Measurements from ENCODE around the gene CDH6.

The CDH6 gene

DNA sequence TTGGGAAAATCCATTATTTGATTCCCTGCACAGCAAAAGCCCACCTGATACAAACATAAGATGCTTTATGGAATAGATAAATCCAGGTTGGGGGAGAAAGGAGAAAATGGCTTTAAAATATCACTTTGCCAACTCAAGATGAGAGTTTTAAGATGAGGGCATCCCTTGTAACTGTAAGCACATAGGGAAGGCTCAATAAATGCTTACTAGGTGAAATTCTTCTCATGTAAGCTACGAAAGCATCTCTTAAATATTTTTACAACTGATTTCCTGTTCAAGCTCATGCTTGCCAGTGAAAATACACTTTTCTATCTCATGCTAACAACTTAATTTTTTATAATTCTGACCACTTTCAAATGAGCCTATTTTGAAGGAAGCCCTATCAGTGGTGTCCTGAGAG, 11.5 kb downstream of the CDH6 start:
- no peak for DNase-seq

DNA sequence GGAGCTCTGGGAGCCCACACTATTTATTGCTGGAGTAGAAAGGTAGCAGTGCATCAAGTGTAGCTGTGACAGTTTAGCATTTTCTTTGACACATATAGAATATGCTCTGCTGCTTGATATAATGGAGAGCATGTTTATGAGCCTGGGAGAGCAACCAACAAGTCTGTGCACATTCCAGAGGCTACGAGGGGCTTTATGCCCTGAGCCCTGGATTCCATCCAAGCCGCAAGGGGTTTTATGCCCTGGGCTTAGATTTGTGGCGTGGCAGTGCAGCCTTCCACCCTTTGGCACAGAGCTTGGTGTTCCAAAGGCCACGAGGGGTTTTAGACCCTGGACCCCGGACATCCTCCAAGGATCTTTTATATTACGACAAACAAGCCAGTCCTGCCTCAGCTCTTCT, 14.6 kb downstream of the CDH6 start:
- DNase-seq = no peak

DNA sequence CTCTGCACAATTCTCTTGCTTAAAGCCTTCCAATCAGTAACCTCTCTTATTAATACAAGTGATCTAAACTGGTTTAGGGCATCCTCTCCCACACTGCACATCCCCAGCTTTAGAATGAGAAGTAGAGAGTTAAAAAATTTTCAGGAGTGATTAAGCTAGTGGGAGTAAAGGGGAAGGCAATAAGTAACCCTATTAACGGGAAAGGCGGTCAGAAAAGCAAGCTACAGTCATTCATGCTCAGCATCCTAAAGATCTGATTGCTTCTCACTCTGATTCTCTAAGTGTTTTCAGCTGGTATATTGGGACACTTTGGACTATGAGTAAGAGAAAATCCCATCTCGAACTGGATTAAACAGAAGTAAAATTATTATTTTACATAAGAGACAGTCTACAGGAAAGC, 15.8 kb downstream of the CDH6 start:
- DNase-seq = no peak

DNA sequence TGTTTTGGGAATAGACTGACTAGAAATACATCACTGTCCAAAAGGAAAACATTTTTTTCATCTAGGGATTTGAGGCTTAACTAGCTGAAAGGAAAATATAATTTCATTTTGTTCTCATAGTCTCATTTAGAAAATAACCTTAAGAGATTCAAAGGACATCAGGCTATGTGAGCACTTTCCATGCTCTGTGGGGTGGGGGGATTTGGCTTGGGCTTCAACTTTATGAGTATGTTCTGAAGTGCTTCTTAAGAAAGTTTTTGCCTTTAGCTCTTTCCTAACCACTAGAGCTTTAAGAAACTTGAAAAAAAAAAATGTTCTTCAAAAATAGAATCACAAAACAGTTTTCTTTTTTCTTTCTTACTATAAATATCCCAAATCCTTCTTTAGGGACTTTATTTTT, 17.6 kb downstream of the CDH6 start:
- no peak for DNase-seq

DNA sequence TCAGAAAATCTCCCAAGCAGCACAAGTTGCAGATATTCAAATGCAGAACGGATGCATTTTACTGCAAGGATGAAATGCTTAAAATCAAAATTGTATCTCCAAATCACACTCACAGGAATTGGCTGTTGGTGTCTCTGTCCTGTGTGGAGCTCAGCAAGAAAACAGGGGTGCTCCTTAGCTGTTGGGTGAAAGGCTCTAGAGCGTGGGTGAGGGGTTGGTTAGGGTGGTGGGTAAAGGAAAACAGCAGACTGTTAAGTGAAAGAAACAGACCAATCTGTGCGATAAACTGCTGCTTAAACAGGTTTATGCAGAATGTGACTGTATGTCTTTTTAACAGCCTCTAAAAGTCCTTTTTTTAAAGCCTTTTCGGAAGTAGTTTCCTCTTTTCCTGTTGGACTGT, 19.8 kb downstream of the CDH6 start:
- no peak for DNase-seq

DNA sequence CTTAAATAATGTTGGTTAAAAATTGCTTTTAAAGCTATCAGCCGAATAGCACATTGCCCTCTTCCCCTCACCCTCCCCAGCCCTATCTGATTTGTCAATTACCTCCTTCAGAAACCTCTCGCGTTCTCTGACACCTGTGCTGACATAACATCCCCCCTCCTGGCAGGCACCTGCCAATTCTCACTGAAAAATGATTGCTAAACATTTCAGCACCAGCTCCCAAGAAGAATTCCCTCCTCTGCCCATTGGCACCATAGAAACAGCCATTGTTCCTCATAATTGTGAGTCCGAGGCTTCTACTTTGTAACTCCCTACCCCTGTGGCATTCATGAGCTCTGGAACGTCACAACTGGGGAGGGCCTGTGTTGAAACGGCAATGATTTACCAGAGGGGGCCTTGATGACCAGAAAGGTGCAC, 20.2 kb downstream of the CDH6 start:
- DNase-seq = no peak

DNA sequence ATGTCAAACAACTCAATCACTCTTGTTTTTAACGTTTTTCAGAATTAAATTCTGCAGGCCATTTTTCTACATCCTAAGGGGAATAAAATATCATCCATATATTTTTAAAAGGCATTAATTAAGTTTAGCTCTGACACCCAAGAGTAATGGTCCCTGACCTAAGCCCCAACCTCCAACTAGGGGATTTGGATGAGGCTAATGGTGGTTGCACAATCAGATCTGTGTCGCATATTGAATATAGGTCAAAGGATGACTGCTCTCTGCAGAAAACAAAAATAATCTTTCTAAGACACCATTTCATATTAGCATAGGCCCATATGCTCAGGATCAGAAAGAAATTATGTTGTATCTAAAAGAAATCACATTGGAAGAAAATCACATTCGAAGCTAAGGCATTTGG, 20.7 kb downstream of the CDH6 start:
- no peak for DNase-seq

DNA sequence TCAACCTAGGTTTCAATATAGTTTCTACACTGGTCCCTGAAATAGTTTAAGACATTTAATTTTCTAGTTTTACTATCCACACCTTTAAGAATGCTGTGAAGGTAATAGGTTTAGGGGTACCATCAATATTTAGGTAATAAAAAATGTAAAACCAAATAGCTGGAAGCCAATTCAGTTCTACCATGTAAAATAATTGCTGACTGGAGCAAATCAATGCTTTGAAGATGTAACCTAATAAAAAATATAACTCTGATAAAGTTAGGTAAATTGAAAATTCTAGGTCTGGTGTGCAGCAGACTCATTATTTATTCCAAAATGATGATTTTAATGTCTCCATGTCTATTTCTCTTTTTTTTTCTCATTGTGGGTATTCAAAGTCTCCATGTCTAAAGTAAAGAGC, 21.8 kb downstream of the CDH6 start:
- DNase-seq = no peak

DNA sequence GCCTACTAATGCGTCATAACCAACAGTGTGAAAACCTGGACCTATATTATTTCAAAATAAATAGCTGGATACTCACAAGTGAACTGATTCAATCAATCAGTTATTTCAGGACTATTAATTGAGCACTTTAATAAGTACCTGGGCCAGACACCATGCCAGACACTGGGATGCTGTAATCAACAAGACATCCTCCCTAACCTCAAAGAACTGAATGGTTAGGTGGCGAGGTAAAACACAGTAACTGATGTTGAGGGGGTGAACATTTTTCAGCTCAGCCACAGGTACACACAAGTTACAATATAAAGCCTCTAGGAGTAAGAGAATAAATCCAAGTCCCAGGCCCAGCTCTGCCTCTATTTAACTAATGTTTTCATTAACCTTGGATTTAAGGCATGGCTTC, 24.0 kb downstream of the CDH6 start:
- DNase-seq = no peak

DNA sequence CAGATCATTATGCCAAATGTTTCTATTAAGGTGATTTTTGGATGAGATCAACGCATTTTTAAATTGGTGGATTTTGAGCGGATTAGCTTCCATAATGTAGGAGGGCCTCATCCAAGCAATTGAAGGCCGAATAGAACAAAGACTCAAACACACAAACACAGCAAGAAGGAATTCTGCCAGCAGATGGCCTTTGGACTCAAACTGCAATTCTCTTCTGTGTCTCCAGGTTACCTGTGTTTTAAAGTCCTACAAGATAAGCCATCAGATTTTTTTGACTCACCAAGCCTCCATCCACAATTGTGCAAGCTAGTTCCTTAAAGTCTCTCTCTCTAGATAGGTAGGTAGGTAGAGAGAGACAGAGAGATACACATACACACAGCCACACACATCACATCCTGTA, 25.5 kb downstream of the CDH6 start:
- DNase-seq = no peak

DNA sequence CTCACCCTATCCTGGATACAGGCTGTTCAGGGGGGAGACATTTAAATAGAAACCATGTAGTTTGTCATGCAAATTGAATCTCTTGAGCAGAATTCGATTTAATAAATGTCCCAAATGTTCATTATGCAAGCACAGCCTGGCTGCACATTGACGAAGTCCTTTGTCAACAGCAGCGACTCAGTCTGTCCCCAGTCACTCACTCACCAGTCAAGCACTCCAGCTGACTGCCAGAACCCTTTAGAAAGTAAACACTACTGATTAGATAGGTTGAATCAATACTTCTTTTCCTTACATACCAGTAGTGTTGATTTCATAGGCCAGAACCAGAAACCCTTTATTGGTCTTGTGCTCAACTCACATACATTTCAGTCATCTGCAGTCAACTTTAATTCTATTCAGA, 27.5 kb downstream of the CDH6 start:
- DNase-seq = no peak

DNA sequence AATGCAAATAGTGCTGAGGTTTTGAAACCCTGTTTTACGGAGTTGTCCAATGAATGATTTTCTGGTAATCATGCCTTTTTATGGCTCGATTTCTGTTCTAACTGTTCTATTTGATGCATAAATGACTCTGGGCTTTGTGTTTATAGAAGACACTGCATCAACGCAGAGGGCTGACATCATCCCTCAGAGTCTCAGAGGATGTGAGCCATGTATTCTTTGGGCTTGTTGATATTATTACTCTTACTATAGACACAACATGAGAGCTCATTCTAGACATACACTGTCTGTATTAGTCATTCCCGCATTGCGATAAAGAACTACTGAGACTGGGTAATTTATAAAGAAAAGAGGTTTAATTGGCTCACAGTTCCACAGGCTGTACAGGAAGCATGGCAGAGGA, 31.6 kb downstream of the CDH6 start:
- no peak for DNase-seq

DNA sequence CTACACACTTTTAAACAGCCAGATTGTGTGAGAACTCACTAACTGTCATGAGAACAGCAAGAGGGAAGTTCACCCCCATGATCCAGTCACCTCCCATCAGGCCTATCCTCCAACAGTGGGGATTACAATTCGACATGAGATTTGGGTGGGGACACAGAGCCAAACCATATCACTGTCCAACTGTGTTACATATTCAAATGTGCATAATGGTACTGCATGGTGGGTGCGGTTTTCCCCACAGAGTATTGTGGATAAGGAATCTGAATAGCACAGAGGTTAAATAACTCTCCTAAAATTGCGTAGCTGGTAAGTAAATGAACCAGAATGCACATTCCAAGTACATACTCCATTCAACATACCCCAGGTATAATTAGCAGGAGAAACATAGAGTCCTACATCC, 32.1 kb downstream of the CDH6 start:
- DNase-seq = no peak

DNA sequence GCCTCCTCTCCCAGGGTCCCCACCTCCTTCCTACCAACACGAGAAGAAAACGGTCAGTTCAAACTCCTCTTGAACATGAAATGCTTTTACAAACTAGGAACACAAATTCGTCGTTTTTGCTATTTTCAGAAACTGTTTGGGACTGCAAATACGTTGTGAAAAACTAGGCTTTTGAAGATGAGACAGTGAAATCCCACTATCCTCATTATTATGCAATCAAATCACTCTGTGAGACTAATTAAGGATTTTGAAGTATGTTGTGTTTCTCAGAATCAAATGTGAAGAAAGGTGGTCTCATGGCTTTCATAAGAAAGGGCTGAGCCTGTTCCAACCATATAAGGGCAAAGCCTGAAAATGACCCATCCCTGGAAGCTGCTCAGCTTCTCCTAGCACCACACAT, 33.2 kb downstream of the CDH6 start:
- no peak for DNase-seq

DNA sequence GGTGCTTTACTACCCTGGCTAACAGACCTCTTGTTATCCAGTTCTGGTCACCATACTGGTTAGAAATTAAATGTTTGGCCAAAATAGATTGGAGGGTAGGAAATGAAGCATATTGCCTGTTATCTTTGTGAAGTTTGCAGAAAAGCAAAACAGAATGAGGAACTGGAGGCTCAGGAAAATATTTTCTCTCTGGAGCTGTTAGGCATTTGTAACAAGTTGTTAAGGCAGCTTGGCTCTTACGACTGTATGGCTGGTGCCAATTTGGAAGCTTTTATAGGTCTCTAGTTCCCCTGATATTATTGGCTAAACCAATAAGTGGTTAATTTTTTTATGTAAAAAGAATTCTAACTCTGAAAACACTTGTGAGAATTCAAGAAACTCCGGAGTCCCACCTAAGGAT, 35.8 kb downstream of the CDH6 start:
- DNase-seq = no peak

DNA sequence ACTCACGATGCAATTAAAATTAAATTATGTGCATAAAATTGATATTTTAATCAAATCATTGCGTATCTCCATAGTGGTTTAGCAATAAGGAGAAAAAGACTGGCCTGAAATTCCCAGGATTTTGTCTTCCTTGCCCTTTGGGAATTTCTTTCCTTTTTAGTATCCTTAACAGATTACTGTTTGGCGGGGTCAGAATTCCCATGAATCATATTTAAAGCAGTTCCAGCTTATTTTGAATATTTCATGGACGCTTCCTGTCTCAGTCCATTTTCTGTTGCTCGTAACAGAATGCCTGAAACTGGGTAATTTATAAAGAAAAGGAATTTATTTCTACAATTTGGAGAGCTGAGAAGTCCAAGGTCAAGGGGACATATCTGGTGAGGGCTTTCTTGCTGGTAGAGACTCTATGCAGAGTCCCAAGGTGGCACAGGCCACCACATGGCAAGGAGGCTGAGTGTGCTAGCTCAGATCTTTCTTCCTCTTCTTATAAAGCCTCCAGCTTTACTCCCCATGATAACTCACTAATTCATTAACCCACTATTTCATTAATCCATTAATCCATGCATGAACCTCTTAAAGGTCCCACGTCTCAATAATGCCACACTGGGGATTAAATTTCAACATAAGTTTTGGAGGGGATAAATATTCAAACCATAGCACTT, 37.8 kb downstream of the CDH6 start:
- no peak for DNase-seq

DNA sequence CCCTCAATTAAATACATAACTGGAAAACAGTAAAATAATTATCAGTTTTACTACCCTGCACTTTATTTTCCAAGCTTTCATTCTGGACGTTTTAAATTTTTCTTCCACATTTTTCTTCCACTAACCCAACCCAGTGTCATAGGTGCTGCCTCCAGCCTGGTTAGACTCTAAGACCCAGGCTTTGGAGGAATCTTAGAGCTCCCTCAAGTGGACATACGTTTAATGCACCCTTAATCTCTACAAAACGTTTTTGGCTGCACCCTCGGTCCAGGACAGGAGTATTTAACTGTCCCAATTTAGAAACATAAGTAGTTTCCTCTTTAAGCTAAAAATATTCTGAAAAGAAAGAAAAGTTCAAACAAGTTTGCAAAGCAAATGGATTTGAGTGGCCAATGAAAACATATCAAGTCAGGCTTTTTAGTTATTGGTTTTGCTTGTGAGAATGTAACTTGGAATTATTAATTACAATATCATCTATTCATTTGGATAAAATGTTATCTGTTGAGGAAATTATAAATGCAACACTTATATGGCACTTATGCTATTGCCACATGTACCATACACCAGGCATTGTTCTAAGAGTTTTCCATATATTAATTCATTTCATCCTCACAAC, 38.9 kb downstream of the CDH6 start:
- DNase-seq = peak; percentile 54

DNA sequence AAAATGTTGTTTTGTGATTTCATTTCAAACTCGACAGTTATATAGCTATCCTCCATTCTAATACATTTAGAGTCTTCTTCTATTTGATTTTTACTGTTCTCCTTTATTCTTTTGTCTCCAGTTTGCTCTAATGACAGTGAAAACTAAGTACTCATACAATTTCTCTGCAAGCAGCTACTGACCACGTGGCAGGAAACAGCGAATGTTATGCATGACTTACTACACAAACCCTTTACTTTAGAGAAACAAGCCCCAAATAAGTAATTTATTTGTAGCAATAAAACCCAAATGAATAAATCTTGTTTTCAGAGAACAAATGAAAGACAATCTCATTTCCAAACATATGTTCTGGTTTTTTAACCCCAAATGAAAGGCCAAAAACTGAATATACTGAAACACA, 41.9 kb downstream of the CDH6 start:
- peak; percentile 21 for DNase-seq

DNA sequence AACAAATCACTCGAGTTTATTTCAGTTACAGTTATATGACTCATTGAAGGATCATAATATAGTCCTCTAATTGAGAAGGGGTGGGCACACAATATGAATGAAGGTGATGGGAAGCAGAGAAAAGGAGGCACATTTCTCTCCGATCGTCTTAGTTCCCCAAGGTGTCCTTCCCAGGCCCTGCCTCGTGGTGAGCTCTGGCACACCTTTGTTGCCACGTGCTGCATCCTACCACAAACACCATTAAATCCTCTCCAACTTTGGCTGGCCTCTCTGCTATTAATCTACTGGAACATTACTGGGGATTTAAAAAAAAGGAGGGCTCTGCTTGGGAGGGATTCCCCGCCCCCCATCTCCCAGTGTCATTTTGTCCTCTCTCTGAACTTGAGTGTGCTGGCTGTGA, 42.9 kb downstream of the CDH6 start:
- DNase-seq = no peak

DNA sequence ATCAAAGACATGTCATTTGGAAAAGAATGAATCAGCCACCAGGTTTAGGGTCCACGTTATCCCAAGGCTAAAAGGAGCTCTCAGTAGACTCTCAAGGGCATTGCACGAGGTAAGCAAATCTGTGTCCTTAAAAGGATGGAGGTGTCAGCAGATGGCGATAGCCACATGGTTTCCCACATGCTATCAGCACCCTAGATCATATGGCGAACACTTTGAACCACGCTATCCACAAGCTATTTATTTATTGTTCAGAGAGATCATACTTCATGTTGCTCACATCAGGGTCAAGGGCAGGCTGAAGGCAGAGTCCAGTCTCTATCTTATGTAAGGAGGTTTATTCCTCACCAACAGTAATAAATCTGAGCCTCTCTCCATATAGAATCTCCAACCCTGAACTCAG, 43.7 kb downstream of the CDH6 start:
- peak; percentile 63 for DNase-seq

DNA sequence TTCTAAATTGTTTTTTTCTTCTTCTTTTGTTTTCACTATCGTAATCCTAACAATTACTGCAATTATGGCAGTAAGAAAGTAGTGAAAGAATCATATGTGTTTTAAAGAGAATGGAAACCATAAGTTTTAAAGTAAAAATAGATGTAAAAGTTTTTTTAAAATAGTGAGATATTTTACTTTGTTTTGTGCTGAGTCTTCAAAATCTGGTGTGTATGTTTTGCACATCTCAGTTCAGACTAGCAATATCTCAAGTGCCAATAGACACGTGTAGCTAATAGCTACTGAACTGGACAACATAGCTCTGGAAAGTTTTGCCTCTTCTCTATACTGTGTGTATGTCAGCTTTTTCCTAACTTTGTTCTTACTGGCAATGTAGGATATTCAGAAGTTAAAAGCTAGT, 45.0 kb downstream of the CDH6 start:
- no peak for DNase-seq

DNA sequence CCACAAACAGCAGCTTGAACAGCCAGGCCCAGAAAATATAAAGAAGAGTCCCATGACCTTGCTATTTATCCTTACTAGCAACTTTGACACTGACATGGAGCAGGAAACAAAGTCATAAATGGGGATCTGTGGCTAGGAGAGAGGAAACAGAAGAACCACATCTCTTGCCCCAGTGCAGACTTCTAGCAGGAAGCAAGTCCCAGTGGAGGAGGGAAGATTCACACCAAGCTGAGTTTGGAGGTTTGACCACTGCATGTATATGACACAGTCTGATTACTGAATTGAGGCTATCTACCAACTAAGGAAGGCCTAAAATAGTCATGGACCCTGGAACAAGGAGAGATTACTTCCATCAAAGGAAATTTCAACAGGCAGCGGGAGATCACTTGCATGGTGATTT, 51.4 kb downstream of the CDH6 start:
- no peak for DNase-seq

DNA sequence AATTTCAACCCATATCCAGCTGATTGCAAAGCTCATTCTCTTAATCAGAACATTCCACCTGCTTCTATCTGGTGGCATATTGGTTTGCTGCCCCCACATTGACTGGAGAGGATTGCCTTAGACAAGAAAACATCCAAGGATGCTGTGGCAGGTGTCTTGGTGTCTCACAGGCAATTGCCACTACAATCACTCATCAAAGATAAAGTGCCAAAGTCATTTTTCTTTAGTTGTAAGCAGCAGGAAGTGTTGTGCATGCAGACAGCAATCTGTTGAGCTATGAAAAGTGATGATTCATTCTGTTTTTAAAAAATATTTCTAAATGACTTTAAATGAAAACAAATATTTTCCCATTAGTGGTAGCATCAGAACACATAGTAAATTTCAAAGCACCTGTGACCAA, 53.9 kb downstream of the CDH6 start:
- no peak for DNase-seq

DNA sequence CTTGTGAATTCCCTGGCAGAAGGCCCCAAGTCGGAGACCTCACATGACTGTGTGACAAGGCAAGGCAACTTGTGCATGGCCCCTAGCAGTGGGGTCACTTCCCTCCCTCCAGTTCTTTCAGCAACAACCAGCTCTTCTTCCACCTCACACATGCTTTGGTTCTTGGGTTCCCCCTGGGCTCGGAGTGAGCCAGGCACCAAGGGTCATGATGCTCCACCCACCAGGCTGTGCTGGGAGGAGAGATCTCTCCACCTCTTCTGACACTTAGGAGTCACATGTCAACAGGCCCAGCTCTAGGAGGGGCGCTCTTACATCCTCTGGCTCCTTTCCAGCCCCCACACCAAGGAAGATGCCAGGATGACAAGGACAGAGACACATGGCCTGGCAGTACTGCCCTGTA, 56.7 kb downstream of the CDH6 start:
- DNase-seq = no peak

DNA sequence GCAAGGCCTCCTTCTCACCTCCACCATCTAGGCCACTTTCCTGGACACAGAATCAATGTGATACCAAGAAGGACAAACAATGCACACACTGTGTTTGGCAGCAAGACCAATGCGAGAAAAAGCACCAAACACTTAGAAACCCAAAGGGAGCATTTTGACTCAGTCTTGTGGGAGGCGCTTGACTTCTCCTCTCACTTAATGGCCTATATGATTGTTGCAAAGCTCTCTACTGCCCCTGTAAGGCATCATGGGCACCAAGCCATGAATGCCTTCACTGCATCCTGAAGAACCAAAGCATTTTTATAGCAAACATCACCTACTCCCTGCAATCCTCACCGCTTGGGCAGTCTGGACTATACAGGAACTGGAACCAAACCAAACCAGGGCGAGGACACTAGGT, 57.5 kb downstream of the CDH6 start:
- no peak for DNase-seq

All from HCEC 1CT (cell line).